Liver (tissue), 9 donors: ENCODE data around the gene ARL6. TPM values are rescaled to one million over a fixed set of nuclear protein-coding genes. Genes with fewer than 3 reads are reported as not detected.

Experiments
- DNase-seq: peaks from one replicate; pipeline ENCODE4 v3.0.0-alpha.2; 2017; ENCODE audit warnings: low spot score
- H3K27ac ChIP-seq, 2 donors: one replicate each; pipeline ENCODE4 v1.7.0; 2013; ENCODE audit warnings: inconsistent platforms in 2 of 2, low read length in 2 of 2, control low read depth in 1 of 2, low read depth in 1 of 2, mild to moderate bottlenecking in 1 of 2
- H3K27me3 ChIP-seq, 4 donors: one replicate each; pipeline versions ENCODE4 v1.6.1 to v1.7.0; 2013; ENCODE audit warnings: low read length in 3 of 4, inconsistent platforms in 1 of 4, mild to moderate bottlenecking in 1 of 4, moderate library complexity in 1 of 4; ENCODE audit not compliant: control insufficient read depth in 4 of 4, insufficient read depth in 4 of 4
- H3K36me3 ChIP-seq, 4 donors: one replicate each; pipeline versions ENCODE4 v1.6.1 to v1.7.0; 2013; ENCODE audit warnings: low read length in 3 of 4, mild to moderate bottlenecking in 3 of 4, low read depth in 1 of 4, moderate library complexity in 1 of 4; ENCODE audit not compliant: control insufficient read depth in 4 of 4, insufficient read depth in 3 of 4
- H3K4me1 ChIP-seq, 4 donors: one replicate each; pipeline versions ENCODE4 v1.6.1 to v1.7.0; 2013; ENCODE audit warnings: low read length in 3 of 4, mild to moderate bottlenecking in 3 of 4, moderate library complexity in 1 of 4; ENCODE audit not compliant: control insufficient read depth in 4 of 4, insufficient read depth in 4 of 4
- H3K4me3 ChIP-seq, 3 donors: one replicate each; pipeline versions ENCODE4 v1.6.1 to v1.7.0; 2013; ENCODE audit warnings: low read length in 3 of 3, control low read depth in 1 of 3, low read depth in 1 of 3, mild to moderate bottlenecking in 1 of 3
- H3K9ac ChIP-seq, 2 donors: one replicate each; pipeline ENCODE4 v1.7.0; 2013; ENCODE audit warnings: low read length in 2 of 2, mild to moderate bottlenecking in 2 of 2, moderate library complexity in 2 of 2, control low read depth in 1 of 2, low read depth in 1 of 2
- H3K9me3 ChIP-seq, 4 donors: one replicate each; pipeline versions ENCODE4 v1.6.1 to v1.7.0; 2013; ENCODE audit warnings: low read length in 3 of 4; ENCODE audit not compliant: control insufficient read depth in 4 of 4
- ATF3 ChIP-seq: IDR thresholded peaks from 2 replicates; pipeline ENCODE4 v1.6.1; 2016; ENCODE audit warnings: antibody characterized with exemption
- CTCF ChIP-seq: fragments of 150-350 bp; IDR thresholded peaks from 2 replicates; pipeline ENCODE4 v1.5.1; 2017; ENCODE audit warnings: improper control_type of control experiment, low read depth, low read length; ENCODE audit not compliant: missing input control
- EGR1 ChIP-seq, 2 donors: IDR thresholded peaks; 2 replicates each; pipeline ENCODE4 v1.6.1; 2016 to 2018; ENCODE audit warnings: antibody characterized with exemption in 2 of 2, low read depth in 2 of 2
- FOXA1 ChIP-seq: IDR thresholded peaks from 2 replicates; pipeline ENCODE4 v1.6.1; 2016; ENCODE audit warnings: antibody characterized with exemption
- FOXA2 ChIP-seq: IDR thresholded peaks from 2 replicates; pipeline ENCODE4 v1.6.1; 2016; ENCODE audit warnings: antibody characterized with exemption
- GABPA ChIP-seq, 2 donors: IDR thresholded peaks in 1 of 2; conservative IDR thresholded peaks in 1 of 2; 2 replicates each; pipeline ENCODE4 v1.6.1; 2016; ENCODE audit warnings: antibody characterized with exemption in 2 of 2, mild to moderate bottlenecking in 1 of 2, moderate library complexity in 1 of 2
- HNF4A ChIP-seq, 2 donors: conservative IDR thresholded peaks; 2 replicates each; pipeline ENCODE4 v1.6.1; 2016; ENCODE audit warnings: antibody characterized with exemption in 2 of 2, mild to moderate bottlenecking in 2 of 2
- HNF4G ChIP-seq: IDR thresholded peaks from 2 replicates; pipeline ENCODE4 v1.6.1; 2016; ENCODE audit warnings: antibody characterized with exemption
- JUND ChIP-seq, 2 donors: IDR thresholded peaks; 2 replicates each; pipeline ENCODE4 v1.6.1; 2016; ENCODE audit warnings: antibody characterized with exemption in 2 of 2
- NR2F2 ChIP-seq: IDR thresholded peaks from 2 replicates; pipeline ENCODE4 v1.6.1; 2016; ENCODE audit warnings: antibody characterized with exemption
- RAD21 ChIP-seq, 2 donors: IDR thresholded peaks; 2 replicates each; pipeline ENCODE4 v1.6.1; 2016; ENCODE audit warnings: antibody characterized with exemption in 2 of 2, mild to moderate bottlenecking in 2 of 2
- RXRA ChIP-seq, 2 donors: IDR thresholded peaks; 2 replicates each; pipeline ENCODE4 v1.6.1; 2017 to 2018; ENCODE audit warnings: antibody characterized with exemption in 2 of 2, mild to moderate bottlenecking in 1 of 2
- SP1 ChIP-seq: IDR thresholded peaks from 2 replicates; pipeline ENCODE4 v1.6.1; 2018; ENCODE audit warnings: antibody characterized with exemption, mild to moderate bottlenecking
- TAF1 ChIP-seq: conservative IDR thresholded peaks from 2 replicates; pipeline ENCODE4 v1.6.1; 2016; ENCODE audit warnings: antibody characterized with exemption, mild to moderate bottlenecking
- YY1 ChIP-seq: IDR thresholded peaks from 2 replicates; pipeline ENCODE4 v1.6.1; 2016; ENCODE audit warnings: antibody characterized with exemption, mild to moderate bottlenecking
- ZBTB33 ChIP-seq: IDR thresholded peaks from 2 replicates; pipeline ENCODE4 v1.6.1; 2016; ENCODE audit warnings: antibody characterized with exemption
- WGBS: extraction: QIAGEN DNeasy Blood & Tissue Kit; methylation state at CpG from one replicate; pipeline ENCODE4 v1.1.7; 2013; 5-methylcytosine and 5-hydroxymethylcytosine counted together
- polyA plus RNA-seq, 2 donors: library from polyadenylated mRNA; stranded (reverse) in 1 of 2; unstranded in 1 of 2; fragments of 200-250 nt in 1 of 2; fragments of >200 nt in 1 of 2; fragmentation: Nextera tagmentation in 1 of 2; extraction: Ambion mirVana in 1 of 2; gene quantifications; one replicate each; pipeline versions ENCODE4 v1.2.1 to v1.2.3, GENCODE V29; 2013 to 2015
- total RNA-seq, 2 donors: library from RNA; depleted of rRNA; stranded (reverse); fragments of >200 nt; gene quantifications; one replicate each; pipeline ENCODE4 v1.2.3, GENCODE V29; 2014
- TF ChIP-seq, protein P1 (sequence below): IDR thresholded peaks from 2 replicates; pipeline ENCODE4 v1.6.1; 2016; ENCODE audit warnings: antibody characterized with exemption, mild to moderate bottlenecking
- TF ChIP-seq, protein P2 (sequence below): IDR thresholded peaks from 2 replicates; pipeline ENCODE4 v1.6.1; 2016; ENCODE audit warnings: antibody characterized with exemption
- donor health status: healthy.
- donor health status: healthy.
- donor health status: healthy.
- donor health status: healthy.
- donor health status: healthy.

The ARL6 gene
- total and polyA plus RNA-seq, 4 donors, result 1.1 to 3.4 (median 1.4) TPM

DNA sequence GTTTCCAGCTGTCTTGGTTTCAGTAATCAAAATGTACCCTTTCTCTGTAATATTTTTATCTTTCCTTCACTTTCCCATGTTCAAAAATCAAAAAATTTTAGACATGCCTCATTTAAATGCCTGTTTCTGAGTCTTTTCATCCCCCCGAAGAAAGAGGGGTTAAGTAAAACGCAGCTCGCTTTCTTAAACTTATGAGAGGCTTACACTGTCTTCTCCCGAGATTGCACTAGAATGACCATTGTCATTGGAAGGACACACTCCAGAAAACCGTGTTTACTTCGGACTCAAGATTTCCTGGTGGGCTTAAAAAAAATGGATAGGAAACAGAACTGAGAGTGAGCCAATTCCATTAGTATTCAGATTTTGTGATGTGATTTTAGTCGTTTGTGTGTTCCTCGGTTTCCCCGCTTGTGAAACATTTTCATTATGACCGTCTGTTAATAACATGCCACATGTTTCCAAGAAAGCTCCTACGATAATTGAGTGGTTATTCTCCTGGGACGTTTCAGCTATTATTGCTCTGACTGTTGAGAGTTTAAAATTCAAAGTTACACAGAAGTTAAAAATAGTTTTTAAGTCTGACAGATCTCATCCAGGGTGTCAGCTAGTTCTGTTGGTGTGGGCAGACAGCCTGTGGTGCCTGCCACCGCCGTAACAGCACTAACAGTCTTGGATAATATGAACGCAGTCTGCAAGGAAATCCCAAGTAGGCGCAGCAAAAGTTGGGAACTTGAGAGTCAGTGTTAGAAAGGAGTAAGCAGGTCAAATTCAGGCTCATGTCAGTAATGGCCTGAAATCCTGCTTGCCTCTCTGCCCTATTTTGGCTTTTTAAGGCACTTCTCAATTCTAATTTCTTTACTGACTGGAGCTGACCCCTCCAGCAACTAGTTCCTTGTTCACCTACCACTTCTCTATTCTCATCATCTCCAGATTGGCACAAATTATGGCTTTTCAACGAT, 58.8 kb downstream of the ARL6 start:
- DNase-seq, result no peak
- Histone ChIP-seq H3K9ac (peak overlapping the region; percentile 68 to 74), H3K9me3 (no peaks in the 10 kb centered on the region), H3K36me3 (no peaks in the 10 kb centered on the region), H3K27me3 (no peaks in the 10 kb centered on the region), H3K27ac (no peak overlapping the region), H3K4me3 (peak overlapping the region in 2 of 3 donors; percentile 85 to 97), H3K4me1 (peaks cover 0 to 7% (median 2%) of the 10 kb centered on the region in 4 donors)
- no peak for TF ChIP-seq ATF3
- no peak for TF ChIP-seq TAF1
- TF ChIP-seq FOXA2, result no peak
- TF ChIP-seq HNF4A (conservative IDR thresholded peaks at IDR 0.05), result no peak
- no peak for TF ChIP-seq FOXA1
- TF ChIP-seq HNF4G, result no peak
- TF ChIP-seq YY1, result no peak
- TF ChIP-seq ZBTB33, result no peak
- no peak for TF ChIP-seq RXRA (IDR thresholded peaks at IDR 0.05)
- TF ChIP-seq, protein P1, sequence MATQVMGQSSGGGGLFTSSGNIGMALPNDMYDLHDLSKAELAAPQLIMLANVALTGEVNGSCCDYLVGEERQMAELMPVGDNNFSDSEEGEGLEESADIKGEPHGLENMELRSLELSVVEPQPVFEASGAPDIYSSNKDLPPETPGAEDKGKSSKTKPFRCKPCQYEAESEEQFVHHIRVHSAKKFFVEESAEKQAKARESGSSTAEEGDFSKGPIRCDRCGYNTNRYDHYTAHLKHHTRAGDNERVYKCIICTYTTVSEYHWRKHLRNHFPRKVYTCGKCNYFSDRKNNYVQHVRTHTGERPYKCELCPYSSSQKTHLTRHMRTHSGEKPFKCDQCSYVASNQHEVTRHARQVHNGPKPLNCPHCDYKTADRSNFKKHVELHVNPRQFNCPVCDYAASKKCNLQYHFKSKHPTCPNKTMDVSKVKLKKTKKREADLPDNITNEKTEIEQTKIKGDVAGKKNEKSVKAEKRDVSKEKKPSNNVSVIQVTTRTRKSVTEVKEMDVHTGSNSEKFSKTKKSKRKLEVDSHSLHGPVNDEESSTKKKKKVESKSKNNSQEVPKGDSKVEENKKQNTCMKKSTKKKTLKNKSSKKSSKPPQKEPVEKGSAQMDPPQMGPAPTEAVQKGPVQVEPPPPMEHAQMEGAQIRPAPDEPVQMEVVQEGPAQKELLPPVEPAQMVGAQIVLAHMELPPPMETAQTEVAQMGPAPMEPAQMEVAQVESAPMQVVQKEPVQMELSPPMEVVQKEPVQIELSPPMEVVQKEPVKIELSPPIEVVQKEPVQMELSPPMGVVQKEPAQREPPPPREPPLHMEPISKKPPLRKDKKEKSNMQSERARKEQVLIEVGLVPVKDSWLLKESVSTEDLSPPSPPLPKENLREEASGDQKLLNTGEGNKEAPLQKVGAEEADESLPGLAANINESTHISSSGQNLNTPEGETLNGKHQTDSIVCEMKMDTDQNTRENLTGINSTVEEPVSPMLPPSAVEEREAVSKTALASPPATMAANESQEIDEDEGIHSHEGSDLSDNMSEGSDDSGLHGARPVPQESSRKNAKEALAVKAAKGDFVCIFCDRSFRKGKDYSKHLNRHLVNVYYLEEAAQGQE, result no peak
- TF ChIP-seq GABPA (IDR thresholded peaks at IDR 0.05 in 1 of 2, conservative IDR thresholded peaks at IDR 0.05 in 1 of 2), result no peak
- 71% methylated on average over 17 of the region's 17 CpGs for WGBS

GRCh38 chr3:97825101-97825500, 60.5 kb downstream of the ARL6 start:
- DNase-seq, result no peak
- no peaks in the 10 kb centered on the region for H3K9me3 ChIP-seq
- H3K4me3 ChIP-seq, result no peak overlapping the region
- WGBS, result 99% methylated on average over 1 of the region's 1 CpG
- no peaks in the 10 kb centered on the region for H3K27me3 ChIP-seq
- peaks cover 0 to 7% (median 2%) of the 10 kb centered on the region in 4 donors for H3K4me1 ChIP-seq
- H3K36me3 ChIP-seq, result no peaks in the 10 kb centered on the region
- H3K27ac ChIP-seq, result no peak overlapping the region
- no peak overlapping the region for H3K9ac ChIP-seq
- TF ChIP-seq SP1 (no peak), TAF1 (no peak), RAD21 (IDR thresholded peaks at IDR 0.05) (no peak), EGR1 (IDR thresholded peaks at IDR 0.05; ENCODE audit: low read depth in 2 of 2) (no peak), ATF3 (no peak), YY1 (no peak), HNF4G (no peak), JUND (IDR thresholded peaks at IDR 0.05) (no peak), NR2F2 (no peak), FOXA1 (no peak), FOXA2 (no peak), CTCF (no peak), RXRA (IDR thresholded peaks at IDR 0.05) (no peak), HNF4A (conservative IDR thresholded peaks at IDR 0.05) (no peak)
- TF ChIP-seq, protein P1, result no peak
- TF ChIP-seq, protein P2, sequence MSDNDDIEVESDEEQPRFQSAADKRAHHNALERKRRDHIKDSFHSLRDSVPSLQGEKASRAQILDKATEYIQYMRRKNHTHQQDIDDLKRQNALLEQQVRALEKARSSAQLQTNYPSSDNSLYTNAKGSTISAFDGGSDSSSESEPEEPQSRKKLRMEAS, result no peak
